Keratinocyte (primary cell): ENCODE measurements around the gene BABAM2.

Experiments
- CTCF ChIP-seq, 3 experiments: IDR thresholded peaks in 1 of 3; conservative IDR thresholded peaks in 1 of 3; optimal IDR thresholded peaks in 1 of 3; 2 replicates in 2 of 3; 3 replicates in 1 of 3; pipeline versions ENCODE3 to v1.5.1; 2011; ENCODE audit warnings: low read length in 3 of 3, mild to moderate bottlenecking in 3 of 3, moderate library complexity in 2 of 3, control low read depth in 1 of 3, inconsistent platforms in 1 of 3; ENCODE audit not compliant: insufficient read depth in 2 of 3; ENCODE audit errors: extremely low read depth in 1 of 3
- EZH2 ChIP-seq: IDR thresholded peaks from one replicate; pipeline ENCODE4 v1.6.1; 2012; ENCODE audit warnings: inconsistent platforms, mild to moderate bottlenecking, low read length, moderate library complexity

GRCh38 chr2:28173377-28173776, 282.8 kb downstream of the BABAM2 start:
- TF ChIP-seq CTCF (optimal IDR thresholded peaks at IDR 0.05 in 1 of 3, IDR thresholded peaks at IDR 0.05 in 1 of 3, conservative IDR thresholded peaks at IDR 0.05 in 1 of 3; ENCODE audit: extremely low read depth in 1 of 3, insufficient read depth in 2 of 3, low read length in 3 of 3) (no peak), EZH2 (no peak)
